Measurements from ENCODE around the gene FAM184B. TPM values are rescaled to one million over a fixed set of nuclear protein-coding genes. Genes with fewer than 3 reads are reported as not detected.

The FAM184B gene
- total RNA-seq, 1 experiment from 2014 or later, result 0.09 TPM

DNA sequence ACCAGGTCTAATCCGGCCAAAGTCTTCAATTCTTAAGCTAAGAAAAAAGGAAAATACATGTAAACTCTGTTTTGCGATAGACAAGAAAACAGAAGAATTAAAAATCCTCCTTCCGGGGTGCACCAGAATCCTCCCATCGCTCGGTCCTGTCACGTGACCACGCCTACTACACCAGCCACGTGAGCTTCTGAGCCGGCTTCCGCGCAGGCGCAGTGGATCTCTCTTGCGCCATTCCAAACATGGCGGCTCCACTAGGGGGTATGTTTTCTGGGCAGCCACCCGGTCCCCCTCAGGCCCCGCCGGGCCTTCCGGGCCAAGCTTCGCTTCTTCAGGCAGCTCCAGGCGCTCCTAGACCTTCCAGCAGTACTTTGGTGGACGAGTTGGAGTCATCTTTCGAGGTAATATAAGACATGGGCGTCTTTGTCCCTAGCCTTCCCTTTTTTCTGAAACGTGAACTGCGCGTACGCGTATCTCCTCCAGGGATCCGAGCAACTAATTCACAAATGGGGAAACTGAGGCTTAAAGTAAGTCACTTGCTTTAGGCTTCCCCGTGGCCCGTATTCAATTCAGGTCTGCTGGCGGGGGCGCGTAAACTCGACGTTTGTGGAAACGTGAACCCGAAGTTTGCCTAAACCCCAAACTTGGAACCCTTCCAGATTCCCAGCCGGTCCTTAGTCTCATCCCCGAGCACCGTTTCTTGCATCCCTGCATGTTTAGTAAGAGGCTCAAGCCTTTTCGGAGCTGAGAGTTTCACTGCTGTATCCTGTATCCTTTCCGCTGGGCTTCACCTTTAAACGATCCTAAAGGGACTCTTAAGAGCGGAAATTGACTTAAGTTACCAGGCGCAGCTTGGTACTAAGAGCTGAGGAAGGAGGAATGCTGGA, 166.8 kb downstream of the FAM184B start, which contains the start of gene MED28:
Gene MED28 (plus strand): TSS at position 226 of the 884 bp plus-strand sequence. CDS start 14 bp downstream, at position 240.
- no peak within 1 kb of the TSS for H3K27ac ChIP-seq (ENCODE audit: insufficient read length, low read depth, low read length)
- H3K9me3 Mint-ChIP-seq, result no peaks in the 10 kb centered on the region
- peak within 1 kb of the TSS; percentile 70 for H4K8ac ChIP-seq (replicated peaks; ENCODE audit: insufficient read length, low read depth, low read length)
- H3K18ac ChIP-seq (ENCODE audit: insufficient read length, low read depth, low read length), result peak within 1 kb of the TSS; percentile 88
- peak within 1 kb of the TSS; percentile 97 to 99 (median 99) for H3K27ac Mint-ChIP-seq
- H3K9ac ChIP-seq (ENCODE audit: extremely low read depth, insufficient read length, low read length), result peak within 1 kb of the TSS; percentile 99
- H3K56ac ChIP-seq (ENCODE audit: insufficient read length, low read depth, low read length), result no peak within 1 kb of the TSS
- peak within 1 kb of the TSS; percentile 93 to 94 for H3K4me3 Mint-ChIP-seq
- H3T11ph ChIP-seq (ENCODE audit: low read length), result no peak within 1 kb of the TSS
- peak within 1 kb of the TSS; percentile 94 for H2BK5ac ChIP-seq (ENCODE audit: insufficient read length, low read length)
- peaks cover 11 to 25% of the 10 kb centered on the region in 2 experiments for H3K4me1 Mint-ChIP-seq
- H3K4me1 ChIP-seq (ENCODE audit: insufficient read depth, low read length), result no peaks in the 10 kb centered on the region
- H3K27me3 Mint-ChIP-seq (ENCODE audit: low read depth), result no peaks in the 10 kb centered on the region
- no peak within 1 kb of the TSS for H2BK120ac ChIP-seq (ENCODE audit: low read depth, low read length, poor library complexity, severe bottlenecking)
- H3K4me2 ChIP-seq (ENCODE audit: insufficient read depth, insufficient read length, low read length), result peak within 1 kb of the TSS; percentile 88
- peaks cover 7% of the 10 kb centered on the region for H3K23me2 ChIP-seq (ENCODE audit: insufficient read length, low read depth, low read length, poor library complexity, severe bottlenecking)
- no peak within 1 kb of the TSS for H2BK12ac ChIP-seq (ENCODE audit: insufficient read length, low read depth, low read length)
- no peak within 1 kb of the TSS for H3K23ac ChIP-seq (ENCODE audit: insufficient read length, low read depth, low read length)
- WGBS (ENCODE audit: extremely low coverage, insufficient read length, low lambda C conversion rate), result no CpG with 5 or more reads among the region's 46 CpGs
- H2BK20ac ChIP-seq (ENCODE audit: low read depth, low read length, poor library complexity, severe bottlenecking), result no peak within 1 kb of the TSS
- peak within 1 kb of the TSS; percentile 87 for H4K5ac ChIP-seq (ENCODE audit: insufficient read length, low read depth, low read length)
- TF ChIP-seq, protein P1, sequence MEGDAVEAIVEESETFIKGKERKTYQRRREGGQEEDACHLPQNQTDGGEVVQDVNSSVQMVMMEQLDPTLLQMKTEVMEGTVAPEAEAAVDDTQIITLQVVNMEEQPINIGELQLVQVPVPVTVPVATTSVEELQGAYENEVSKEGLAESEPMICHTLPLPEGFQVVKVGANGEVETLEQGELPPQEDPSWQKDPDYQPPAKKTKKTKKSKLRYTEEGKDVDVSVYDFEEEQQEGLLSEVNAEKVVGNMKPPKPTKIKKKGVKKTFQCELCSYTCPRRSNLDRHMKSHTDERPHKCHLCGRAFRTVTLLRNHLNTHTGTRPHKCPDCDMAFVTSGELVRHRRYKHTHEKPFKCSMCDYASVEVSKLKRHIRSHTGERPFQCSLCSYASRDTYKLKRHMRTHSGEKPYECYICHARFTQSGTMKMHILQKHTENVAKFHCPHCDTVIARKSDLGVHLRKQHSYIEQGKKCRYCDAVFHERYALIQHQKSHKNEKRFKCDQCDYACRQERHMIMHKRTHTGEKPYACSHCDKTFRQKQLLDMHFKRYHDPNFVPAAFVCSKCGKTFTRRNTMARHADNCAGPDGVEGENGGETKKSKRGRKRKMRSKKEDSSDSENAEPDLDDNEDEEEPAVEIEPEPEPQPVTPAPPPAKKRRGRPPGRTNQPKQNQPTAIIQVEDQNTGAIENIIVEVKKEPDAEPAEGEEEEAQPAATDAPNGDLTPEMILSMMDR (conservative IDR thresholded peaks at IDR 0.05), result peak; percentile 22; the same call in 1 of the 3 replicates
- H2AFZ ChIP-seq (ENCODE audit: low read length), result peak within 1 kb of the TSS; percentile 81
- peaks cover 12% of the 10 kb centered on the region for H3K79me1 ChIP-seq (ENCODE audit: insufficient read depth, low read depth, low read length, poor library complexity, severe bottlenecking)
- no peaks in the 10 kb centered on the region for H3K27me3 ChIP-seq (ENCODE audit: insufficient read depth, low read length)
- H3K9me3 ChIP-seq (ENCODE audit: control insufficient read depth, low read depth, low read length), result no peaks in the 10 kb centered on the region
- no peak within 1 kb of the TSS for H4K91ac ChIP-seq (ENCODE audit: insufficient read length, low read depth, low read length)
- no peak within 1 kb of the TSS for H2BK15ac ChIP-seq (ENCODE audit: low read depth, low read length)
- H3K14ac ChIP-seq (ENCODE audit: insufficient read depth, low read length), result peak within 1 kb of the TSS; percentile 96
- H2AK5ac ChIP-seq (ENCODE audit: insufficient read length, low read length), result no peak within 1 kb of the TSS
- peaks cover 30% of the 10 kb centered on the region for H3K79me2 ChIP-seq (ENCODE audit: insufficient read depth, low read length)
- peaks cover 13 to 29% (median 21%) of the 10 kb centered on the region in 3 experiments for H3K36me3 Mint-ChIP-seq (ENCODE audit: insufficient read depth in 1 of 3, low read depth in 3 of 3)
- peak; percentile 94 for DNase-seq
- H3K4ac ChIP-seq (ENCODE audit: low read depth, low read length), result peak within 1 kb of the TSS; percentile 23; the same call in 1 of the 2 replicates
- H4K20me1 ChIP-seq (ENCODE audit: control insufficient read depth, insufficient read depth, insufficient read length), result no peaks in the 10 kb centered on the region
